GM19467 (cell line): ENCODE measurements around the gene CEP72.
"Not testable (repeated sequence)": the region's sequence is repeated elsewhere in the genome, so short reads cannot be mapped to it uniquely, and the experiment has no call there.

Experiments used
- ATAC-seq: cut with Tn5 transposase; IDR thresholded peaks from one replicate; pipeline ENCODE4 v1.9.1; 2021; ENCODE audit warnings: mild to moderate bottlenecking, moderate library complexity; ENCODE audit not compliant: unreplicated experiment

The CEP72 gene

GRCh38 chr5:680836-681235 is 68.7 kb downstream of the CEP72 start:
- ATAC-seq: not testable (repeated sequence)

DNA sequence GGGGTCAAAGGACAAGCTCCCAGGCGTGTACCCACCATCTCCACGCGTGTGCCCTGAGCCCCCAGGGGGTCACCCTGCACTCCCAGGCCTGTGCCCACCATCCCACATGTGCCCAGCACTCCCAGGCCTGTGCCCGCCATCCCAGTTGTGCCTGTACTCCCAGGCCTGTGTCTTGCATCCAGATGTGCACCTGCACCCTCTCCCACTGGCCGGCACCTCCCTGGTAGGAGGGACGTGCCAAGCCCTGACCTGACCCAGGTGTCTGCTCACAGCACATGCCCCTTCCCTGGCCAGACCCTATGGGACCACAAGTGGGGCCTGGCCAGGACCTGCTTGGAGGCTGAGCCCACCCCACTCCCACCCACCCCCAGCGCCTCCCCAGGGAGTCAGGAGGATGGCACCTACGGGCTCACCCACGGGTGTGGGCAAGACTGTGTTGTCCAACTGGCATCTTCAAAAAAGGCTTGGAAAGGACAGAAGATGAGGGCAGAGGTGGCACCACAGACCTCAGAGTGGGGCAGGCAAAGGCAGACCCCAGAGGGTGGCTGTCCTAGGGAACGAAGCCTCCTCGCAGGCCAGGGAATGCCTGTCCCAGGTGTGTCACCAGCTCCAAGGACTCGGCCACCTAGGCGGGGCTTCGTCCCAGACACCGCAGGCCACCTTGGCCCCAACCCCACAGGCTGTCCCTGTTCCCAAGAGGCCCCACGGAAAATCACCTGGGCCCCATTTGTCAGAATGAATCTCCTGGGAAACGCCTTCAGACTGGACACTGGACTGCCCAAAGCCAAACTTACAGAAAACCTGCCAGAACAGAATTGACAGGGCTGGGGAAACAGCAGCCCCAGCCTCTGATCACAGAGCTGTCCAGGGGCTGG is 69.4 kb downstream of the CEP72 start:
- ATAC-seq: not testable (repeated sequence)

DNA sequence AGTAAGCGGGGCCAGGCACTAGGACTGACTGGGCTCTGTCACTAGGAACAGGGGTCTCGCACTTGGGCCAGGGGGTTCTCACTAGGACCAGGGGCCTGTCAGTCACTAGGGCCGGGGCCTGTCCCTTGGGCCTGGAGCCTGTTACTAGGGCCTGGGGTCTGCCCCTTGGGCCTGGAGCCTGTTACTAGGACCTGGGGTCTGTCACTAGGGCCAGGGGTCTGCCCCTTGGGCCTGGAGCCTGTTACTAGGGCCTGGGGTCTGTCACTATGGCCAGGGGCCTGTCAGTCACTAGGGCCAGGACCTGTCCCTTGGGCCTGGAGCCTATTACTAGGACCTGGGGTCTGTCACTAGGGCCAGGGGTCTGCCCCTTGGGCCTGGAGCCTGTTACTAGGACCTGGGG is 70.1 kb downstream of the CEP72 start:
- ATAC-seq: not testable (repeated sequence)

DNA sequence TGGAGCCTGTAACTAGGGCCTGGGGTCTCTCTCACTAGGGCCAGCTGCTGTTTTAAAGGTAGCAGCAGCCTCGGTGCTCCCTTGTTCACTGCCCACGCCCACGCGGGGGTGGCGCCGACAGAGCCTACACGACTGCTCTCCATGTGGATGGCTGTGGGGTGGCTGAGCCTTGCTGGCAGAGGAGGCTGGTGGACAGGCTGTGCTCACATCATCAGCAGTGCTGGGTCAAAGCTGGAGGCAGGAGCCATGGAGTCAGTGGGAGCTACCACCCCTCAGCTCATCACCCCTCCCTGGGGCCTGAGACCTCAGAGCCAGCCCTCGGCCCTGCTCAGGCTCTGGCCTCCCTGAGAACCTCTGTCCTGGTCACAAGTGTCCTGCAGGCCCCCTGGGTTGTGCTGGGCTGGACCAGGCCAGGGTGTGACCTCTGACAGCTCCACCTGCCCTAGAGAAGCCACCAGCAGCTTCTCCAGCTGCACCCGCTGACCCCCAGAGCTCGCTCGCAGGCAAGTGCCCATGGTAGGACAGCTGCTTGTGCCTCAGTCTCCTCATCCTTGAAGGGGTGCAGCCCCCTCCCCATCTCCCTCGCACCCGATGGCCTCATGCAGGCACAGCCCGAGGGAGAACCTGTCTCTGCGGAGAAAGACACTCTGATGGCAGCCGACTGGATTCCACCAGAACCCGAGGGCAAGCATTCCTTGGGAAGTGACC is 70.7 kb downstream of the CEP72 start:
- not testable (repeated sequence) for ATAC-seq

GRCh38 chr5:683551-684481 is 71.7 kb downstream of the CEP72 start:
- no peak for ATAC-seq

DNA sequence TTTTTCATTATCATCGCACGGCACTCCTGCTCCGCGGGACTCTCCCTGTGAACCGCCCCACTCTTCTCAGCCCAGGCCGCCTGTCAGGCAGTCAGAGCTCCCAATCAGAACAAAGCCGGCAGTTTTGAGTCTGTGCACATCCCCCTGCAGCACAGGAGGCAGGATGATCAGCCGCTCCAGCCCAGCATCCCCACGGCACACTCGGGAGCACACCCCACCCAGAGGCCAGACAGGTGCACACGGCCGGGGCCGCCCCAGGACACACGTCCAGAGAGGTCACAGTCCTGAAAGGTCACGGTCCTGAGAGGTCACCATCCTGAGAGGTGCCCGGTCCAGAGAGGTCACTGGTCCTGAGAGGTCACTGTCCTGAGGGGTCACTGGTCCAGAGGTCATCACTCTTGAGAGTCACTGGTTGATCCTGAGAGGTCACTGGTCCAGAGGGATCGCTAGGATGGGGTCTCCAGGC is 72.6 kb downstream of the CEP72 start:
- no peak for ATAC-seq

DNA sequence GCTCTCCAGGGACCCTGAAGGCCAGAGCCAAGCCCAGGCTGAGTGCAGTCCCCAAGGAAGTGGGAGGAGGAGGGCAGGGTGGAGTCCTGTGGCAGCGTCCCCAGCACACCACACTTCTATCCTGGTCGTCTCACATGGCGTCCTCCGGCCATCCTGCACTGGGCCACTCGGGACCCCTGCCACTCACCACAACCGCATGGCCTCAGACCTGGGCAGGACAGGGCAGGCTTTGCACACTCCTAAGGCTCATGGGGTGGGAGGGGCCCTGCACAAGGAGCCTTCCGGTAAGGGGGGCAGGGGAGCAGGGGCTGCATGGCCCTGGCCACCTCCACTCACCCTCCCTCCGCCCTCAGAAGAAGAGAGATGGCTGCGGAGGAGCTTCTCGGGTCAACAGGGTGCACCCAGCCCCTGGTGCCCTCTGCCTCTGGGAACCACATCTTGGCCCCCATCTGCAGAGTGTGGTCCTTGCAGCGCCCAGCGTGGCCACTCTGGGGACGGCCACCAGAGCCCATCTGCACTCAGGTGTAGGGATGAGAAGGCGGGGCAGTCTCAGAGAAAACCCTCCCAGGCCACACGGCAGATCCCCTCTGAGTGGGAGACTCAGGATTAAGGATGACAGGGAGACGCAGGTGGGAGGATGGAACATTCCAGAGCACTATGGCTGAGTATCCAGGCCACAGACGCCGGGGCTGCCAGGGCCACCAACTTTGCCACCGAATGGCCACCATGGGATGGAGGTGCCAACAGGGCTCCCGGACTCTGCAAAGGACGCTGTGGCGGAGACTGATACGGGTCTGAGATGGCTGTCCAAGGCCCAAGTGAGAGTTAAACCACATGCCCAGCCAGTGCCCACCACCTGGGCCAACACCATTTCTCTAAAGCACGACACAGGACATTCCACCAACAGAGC is 73.4 kb downstream of the CEP72 start:
- ATAC-seq: no peak

- ATAC-seq: not testable (repeated sequence)
Measured at GRCh38 chr5:686172-686523, 74.0 kb downstream of the CEP72 start.

DNA sequence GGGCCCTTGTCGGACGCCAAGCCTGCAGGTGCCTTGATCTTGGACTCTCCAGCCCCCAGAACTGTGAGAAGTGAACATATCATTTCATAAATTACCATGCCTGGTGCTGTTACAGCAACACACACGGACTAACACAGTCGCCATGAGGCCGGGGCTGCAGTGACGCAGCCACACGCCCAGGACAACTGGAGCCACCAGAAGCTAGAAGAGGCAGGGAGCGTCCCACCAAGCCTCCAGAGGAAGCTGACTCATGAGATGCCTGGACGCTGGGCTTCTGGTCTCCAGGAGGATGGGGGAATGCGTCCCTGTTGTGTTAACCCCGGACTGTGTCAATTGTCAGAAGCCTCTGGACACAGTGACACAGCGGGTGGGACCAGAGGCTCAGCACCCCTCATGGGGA is 74.8 kb downstream of the CEP72 start:
- ATAC-seq: not testable (repeated sequence)

DNA sequence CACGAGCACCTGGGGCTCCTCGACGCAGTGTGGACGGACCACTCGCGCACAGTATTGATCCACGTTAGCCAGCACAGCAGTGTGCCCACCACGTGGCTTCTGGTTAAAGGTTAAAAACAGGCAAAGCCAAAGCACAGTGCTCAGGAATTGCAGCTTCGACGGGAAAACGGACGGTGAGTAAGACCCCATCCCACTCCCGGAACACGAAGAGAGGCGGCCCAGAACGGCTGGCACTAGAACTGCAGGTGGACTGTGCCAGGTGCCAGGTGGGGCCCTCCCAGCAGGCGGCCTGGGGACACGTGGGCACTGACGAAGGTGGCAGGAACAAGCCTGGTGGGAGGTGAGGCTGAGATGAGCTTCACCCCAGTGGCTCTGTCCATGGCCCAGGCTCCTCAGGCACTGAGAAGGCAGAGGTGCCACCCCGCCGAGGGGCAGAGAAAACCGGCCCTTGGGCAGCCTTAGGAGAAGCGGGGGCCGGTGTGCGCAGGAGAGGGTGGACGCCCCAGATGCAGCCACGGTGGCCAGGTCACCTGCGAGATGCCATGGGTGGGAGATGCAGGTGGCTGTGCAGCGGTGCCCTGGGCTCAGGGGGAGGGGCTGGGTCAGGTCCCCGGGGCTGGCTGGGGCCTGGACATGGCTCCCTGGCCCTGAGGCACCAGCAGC is 76.3 kb downstream of the CEP72 start:
- ATAC-seq: not testable (repeated sequence)

- not testable (repeated sequence) for ATAC-seq
Measured at GRCh38 chr5:690293-690692, 78.2 kb downstream of the CEP72 start.

- not testable (repeated sequence) for ATAC-seq
Measured at GRCh38 chr5:691049-691448, 78.9 kb downstream of the CEP72 start.

- no peak for ATAC-seq
Measured at GRCh38 chr5:691817-692528, 79.8 kb downstream of the CEP72 start.

GRCh38 chr5:692529-693041 is 80.4 kb downstream of the CEP72 start:
- ATAC-seq: peak; percentile 12

DNA sequence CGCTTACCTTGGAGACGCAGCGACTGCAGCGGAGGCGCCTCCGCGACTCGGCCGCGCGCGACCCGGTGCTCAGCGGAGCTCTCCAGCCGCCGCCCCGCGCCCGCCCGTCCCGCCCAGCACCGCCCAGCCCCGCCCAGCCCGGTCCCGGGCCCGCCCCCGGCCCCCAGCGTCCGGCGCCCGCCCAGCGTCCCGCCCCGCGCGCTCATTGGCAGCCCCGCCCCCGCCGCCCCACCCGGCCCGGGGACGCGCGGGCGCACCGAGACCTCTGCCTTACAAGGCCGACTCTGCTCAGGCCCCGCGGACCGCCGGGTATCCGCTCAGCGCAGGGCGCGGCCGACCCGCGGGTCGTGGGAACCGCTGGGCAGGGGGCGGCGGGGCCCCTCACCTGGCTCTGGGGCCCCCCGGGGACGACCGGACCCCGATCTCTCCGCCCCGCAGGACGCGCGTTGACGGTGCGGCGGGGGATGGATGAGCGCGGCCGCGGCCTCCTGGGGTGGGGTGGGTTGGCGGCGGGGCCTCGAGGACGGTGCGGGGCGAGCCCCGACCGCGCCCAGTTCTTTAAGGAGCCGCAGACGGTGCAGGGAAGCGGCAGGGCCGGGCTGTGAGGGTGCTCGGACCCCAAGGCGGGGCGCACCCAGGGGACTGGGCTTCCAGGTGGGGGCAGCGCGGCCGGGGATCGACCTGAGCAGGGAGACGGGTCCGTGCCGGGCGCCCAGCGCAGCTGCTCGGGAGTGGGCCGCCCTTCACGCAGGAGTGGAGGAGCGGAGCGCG is 81.3 kb downstream of the CEP72 start, which contains the start of gene TPPP:
Gene TPPP (minus strand): TSS at position 82 of the 771 bp plus-strand sequence. CDS start 15,292 bp downstream, outside the sequence.
- peak; percentile 60 for ATAC-seq

- ATAC-seq: not testable (repeated sequence)
Measured at GRCh38 chr5:694042-694431, 81.9 kb downstream of the CEP72 start.

DNA sequence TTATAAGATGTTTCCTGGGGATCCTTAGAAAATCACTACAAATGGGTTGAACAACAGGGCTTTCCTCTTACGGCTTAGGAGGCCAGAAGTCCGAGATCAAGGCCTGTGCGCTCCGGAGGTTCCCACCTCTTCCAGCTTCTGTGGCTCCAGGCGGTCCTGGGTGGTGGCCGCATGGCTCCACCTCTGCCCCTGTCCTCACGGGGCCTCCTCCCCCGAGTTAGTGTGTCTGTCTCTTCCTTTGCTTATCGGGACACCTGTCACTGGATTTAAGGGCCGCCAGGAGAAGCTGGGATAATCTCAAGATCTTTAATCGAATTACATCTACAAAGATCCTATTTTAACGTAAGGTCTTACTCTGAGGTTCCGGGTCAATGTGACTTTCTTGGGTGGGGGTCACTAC is 83.3 kb downstream of the CEP72 start:
- not testable (repeated sequence) for ATAC-seq

- ATAC-seq: not testable (repeated sequence)
Measured at GRCh38 chr5:696191-696590, 84.1 kb downstream of the CEP72 start.
